SW 1271 (cell line): ENCODE results near the gene COX6A1.

ENCODE experiments used
- DNase-seq, 2 experiments: peaks; one replicate each; lab custom pipeline; 2025; lab: John Stamatoyannopoulos, UW

COX6A1 gene

GRCh38 chr12:120437735-120438494 is at the start of gene COX6A1:
Gene COX6A1 (plus strand): TSS chr12:120438113. CDS start chr12:120438127, 14 bp downstream.
- DNase-seq, result peak; percentile 96 to 99

DNA sequence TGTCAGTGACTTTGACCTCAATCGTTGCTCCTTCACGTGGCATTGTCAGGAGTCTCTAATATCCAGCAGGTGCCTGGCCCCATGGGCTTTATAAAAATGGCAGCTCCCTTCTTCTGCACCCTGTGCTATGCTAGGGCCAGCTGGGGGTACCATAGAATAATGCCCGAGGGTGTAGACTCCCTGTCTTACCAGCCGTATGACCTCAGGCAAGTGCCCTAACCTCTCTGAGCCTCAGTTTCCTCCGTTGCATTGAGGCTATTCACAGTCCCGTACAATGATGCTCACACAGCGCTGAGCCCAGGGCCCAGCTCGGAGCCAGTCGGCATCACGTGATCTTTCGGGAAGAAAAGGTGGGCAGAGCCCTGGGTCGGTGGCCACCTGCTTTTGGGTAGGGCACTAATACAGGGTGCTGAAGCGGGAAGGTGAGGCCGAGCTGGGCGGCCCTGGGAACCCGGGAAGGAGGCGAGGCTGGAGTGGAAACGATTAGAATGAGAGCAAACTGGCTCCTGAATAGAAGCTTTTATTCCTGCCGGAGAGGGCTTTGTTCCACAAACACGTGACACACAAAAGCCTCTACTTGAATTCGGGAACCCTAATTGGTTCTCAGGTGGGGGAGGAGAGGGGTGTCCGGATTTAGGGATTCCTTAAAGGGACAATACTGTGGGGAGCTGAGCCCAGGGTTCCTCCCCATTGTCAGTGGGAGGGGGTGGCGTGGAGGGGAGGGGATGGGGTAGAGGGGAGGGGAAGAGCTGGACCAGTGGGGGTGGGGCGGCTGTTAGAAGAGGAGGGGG is 49.0 kb upstream of the COX6A1 start:
- DNase-seq, result no peak

DNA sequence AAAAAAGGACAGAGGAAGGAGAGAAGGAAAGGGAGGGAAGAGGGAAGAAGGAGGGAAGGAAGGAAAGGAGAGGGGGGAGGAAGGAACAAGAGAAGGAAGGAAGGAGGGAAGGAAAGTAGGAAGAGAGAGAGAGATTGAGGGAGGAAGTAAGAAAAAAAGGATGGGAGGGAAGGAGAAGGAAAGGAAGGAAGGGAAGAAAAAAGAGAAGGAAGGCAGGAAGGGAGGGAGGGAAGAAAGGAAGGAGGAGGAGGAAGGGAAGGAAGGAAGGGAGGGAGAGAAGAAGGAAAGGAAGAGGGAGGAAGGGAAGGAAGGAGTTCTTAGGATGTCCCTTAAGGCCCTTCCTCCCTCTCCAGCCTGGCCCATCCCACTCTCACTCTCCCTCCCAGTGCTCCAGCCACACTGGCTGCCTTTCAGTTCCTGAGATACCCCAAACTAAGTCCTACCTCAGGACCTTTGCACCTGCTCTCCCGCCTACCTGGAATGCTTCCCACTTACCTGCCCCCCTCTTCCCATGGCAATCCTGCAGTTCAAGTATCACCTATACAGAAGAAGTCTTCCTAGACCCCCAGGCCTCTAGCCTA is 47.3 kb upstream of the COX6A1 start:
- no peak for DNase-seq

DNA sequence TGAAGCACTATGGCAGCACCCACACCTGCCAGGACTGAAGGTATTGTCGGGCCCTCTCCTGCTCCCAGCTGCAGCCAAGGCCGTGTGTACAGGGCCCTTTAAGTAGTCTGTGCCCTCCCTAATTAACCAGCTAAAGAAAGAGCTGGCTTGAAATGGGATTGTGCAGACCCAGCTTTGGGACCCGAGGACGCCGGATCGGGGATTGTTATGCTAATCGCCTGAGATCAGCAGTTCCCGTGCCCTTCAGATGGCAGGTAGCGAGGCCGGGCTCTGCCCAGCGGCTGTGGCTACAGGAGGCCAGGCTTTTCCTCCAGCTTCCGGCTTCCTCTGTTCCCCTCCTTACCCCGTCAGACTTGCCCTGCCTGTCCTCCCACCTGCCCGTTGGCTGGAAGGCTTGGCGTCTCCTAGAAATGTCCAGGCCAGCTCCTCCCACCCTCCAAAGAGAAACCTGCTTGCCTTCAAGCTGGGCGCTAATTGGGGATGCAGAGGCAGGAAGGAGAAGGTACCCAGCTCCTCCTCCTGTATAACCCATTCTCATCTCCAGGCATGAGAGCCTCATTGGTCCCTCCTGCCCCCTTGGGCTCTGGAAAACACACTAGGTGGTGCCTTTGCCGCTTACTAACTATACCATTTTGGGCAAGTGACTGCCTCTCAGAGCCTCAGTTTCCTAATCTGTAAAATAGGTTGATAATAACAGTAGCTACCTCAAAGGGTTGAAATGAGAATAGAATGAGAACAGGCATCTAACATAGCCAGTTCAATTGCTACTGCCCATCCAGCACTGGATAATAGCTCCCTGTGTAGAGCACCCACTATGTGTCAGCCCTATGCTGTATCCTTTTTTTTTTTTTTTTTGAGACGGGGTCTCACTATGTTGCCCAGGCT is 43.2 kb upstream of the COX6A1 start:
- no peak for DNase-seq

- no peak for DNase-seq
Observed at GRCh38 chr12:120397824-120398540, 39.9 kb upstream of the COX6A1 start.

DNA sequence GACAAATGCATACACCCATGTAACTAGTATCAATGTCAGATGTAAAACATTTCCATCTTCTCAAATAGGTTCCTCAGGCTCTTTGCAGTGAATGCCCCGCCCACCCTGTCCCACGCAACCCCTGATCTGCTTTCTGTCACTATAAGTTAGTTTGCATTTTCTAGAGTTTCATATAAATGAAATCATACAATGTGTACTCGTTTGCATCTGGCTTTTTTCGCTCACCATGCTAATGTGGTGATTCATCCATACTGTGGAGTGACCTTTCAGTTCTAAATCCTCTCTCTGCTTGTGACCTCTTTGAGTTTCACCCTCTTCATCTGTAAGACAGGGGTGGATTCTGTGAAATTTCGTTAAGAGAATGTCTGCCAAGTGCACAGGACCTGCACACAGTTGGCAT is 38.4 kb upstream of the COX6A1 start:
- DNase-seq, result no peak

- DNase-seq, result no peak
Observed at GRCh38 chr12:120402217-120402616, 35.7 kb upstream of the COX6A1 start.

DNA sequence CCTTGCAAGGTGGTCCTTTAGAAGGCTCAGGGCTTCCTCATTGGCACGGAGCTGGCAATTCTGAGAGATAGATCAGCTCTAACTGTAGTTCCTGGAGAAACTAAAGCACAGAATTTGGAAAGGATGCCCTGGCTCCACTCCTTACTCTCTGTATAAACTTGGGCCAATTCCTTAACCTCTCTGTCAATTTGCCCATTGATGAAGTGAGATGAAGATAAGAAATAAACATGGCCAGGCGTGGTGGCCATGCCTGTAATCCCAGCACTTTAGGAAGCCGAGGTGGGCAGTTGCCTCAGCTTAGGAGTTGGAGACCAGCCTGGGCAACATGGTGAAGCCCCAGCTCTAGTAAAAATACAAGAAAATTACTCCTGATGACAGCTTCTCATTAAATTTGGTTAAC is 34.0 kb upstream of the COX6A1 start:
- DNase-seq, result no peak

DNA sequence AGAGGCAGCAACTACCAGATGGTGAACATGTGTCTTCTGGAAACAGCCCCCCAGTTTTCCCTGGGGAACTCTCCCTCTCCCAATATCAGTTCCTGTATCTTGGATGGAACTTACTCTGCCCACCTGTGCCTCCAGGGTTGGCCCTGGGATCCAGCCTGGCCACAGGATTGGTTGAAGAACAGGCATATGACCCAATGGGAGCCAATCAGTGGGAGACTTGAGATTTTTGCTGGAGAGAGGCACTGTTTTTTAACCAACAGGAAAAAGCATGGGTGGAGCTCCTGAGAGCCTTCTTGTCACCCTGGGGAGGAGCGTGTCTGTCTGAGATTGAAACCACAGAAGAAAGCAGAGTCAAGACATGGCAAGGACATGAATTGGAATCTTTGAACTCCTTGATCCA is 33.6 kb upstream of the COX6A1 start:
- no peak for DNase-seq

GRCh38 chr12:120406069-120406468 is 31.8 kb upstream of the COX6A1 start:
- no peak for DNase-seq

- DNase-seq, result no peak
Observed at GRCh38 chr12:120406553-120406952, 31.4 kb upstream of the COX6A1 start.

DNA sequence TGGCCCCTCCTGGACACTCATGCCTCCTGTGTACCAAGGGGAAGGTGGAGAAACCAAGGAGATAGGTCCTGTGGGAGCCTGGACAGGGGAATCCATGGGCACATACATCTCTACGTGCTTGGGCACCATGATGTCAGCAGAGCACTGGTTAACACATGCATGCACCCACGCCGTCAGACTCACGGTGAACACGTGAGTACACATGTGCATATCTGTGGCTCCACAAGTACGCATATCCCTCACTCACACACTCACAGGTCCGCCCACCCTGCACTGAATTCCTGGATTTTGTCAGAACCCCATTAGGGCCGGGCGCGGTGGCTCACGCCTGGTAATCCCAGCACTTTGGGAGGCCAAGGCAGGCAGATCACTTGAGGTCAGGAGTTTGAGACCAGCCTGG is 29.1 kb upstream of the COX6A1 start:
- DNase-seq, result no peak

GRCh38 chr12:120412421-120412820 is 25.5 kb upstream of the COX6A1 start:
- no peak for DNase-seq

DNA sequence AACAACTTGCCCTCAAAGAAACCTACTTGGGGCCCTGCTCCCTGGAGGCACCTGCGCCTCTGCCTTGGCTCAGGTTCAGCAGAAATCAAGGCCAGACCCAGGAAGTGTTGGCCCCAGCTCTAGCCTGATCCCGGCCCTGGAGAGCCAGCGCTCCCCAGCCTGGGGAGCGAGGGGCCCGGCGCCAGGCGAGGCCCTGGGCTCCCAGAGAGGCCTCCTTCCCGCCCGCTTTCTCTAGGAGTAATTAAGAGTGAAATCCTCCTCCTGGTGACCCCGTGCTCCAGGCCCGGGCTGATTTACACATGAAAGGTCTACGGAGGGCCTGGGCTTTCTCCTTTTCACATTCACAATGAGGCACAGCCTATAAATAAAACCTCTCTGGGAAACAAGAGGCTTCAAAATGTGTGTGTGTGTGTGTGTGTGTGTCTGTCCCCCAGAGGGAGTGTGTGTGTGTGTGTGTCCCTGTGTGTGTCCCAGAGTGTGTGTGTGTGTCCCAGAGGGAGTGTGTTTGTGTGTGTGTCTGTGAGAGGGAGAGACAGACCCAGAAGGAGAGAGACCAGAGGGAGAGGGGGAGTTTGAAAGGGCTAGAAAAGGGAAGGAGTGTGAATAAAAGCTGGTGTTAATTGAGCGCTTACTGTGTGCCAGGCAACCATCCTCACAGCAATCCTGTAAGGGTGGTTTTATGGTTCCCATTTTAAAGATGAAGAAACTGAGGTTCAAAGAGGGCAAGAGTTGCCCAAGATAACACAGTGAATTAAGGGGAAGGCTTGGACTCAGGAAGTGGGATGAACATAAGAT is 23.8 kb upstream of the COX6A1 start:
- DNase-seq, result no peak

- DNase-seq, result no peak
Observed at GRCh38 chr12:120416490-120417216, 21.3 kb upstream of the COX6A1 start.

GRCh38 chr12:120417917-120418580 is 19.9 kb upstream of the COX6A1 start:
- no peak for DNase-seq

GRCh38 chr12:120421701-120422100 is 16.2 kb upstream of the COX6A1 start:
- no peak for DNase-seq

DNA sequence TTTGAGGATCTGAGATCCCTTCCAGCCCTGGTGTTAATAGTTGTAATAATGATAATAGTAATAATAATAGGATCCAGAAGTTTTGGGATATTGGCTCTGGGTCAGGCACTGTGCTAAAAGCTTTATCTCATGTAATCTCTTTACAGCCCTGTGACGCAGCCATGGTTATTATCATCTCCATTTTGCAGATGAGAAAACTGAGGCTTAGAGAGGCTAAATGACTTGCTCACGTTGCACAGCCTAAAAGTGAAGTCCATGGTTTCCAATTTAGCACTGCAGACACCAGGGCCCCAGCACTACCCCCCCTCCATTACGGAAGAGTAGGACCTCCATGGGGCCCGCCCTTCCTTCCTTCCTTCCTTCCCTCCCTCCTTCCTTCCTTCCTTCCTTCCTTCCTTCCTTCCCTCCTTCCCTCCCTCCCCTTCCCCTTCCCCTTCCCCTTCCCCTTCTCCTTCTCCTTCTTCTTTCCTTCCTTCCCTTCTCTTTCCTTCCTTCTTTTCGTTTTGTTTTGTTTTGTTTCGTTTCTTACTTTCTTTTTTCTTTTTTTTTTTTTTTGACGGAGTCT is 14.9 kb upstream of the COX6A1 start:
- no peak for DNase-seq

- no peak for DNase-seq
Observed at GRCh38 chr12:120425797-120426196, 12.1 kb upstream of the COX6A1 start.
